Keratinocyte (primary cell): ENCODE measurements around the gene CA5A.
"Not testable (repeated sequence)": the region's sequence is repeated elsewhere in the genome, so short reads cannot be mapped to it uniquely, and the experiment has no call there.

Source experiments
- CTCF ChIP-seq, 3 experiments: IDR thresholded peaks in 1 of 3; conservative IDR thresholded peaks in 1 of 3; optimal IDR thresholded peaks in 1 of 3; 2 replicates in 2 of 3; 3 replicates in 1 of 3; pipeline versions ENCODE3 to v1.5.1; 2011; ENCODE audit warnings: low read length in 3 of 3, mild to moderate bottlenecking in 3 of 3, moderate library complexity in 2 of 3, control low read depth in 1 of 3, inconsistent platforms in 1 of 3; ENCODE audit not compliant: insufficient read depth in 2 of 3; ENCODE audit errors: extremely low read depth in 1 of 3
- EZH2 ChIP-seq: IDR thresholded peaks from one replicate; pipeline ENCODE4 v1.6.1; 2012; ENCODE audit warnings: inconsistent platforms, mild to moderate bottlenecking, low read length, moderate library complexity

DNA sequence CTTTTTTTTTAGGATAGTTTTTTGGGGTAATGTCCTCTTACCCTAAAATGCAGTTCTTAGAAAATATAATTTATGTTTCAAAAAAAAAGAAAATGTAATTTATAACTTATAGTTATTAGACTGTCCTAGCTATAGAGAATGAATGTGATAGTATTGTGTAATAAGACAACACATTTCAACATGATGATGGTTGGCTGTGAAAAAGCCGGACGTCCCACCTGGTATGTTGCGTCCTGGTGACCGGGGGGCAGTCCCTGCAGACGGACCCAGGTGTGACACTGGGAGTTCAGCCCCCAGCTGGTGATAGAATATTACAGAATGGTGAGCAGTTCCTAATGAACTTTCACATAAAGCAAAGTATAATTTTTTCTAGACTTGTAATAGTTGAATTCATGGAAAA is 49.2 kb upstream of the CA5A start:
- not testable (repeated sequence) for TF ChIP-seq EZH2; CTCF (optimal IDR thresholded peaks at IDR 0.05 in 1 of 3, IDR thresholded peaks at IDR 0.05 in 1 of 3, conservative IDR thresholded peaks at IDR 0.05 in 1 of 3; ENCODE audit: extremely low read depth in 1 of 3, insufficient read depth in 2 of 3, low read length in 3 of 3)
